Upper lobe of left lung (tissue), 6 donors: ENCODE measurements around the gene SHD. TPM values are rescaled to one million over a fixed set of nuclear protein-coding genes. Genes with fewer than 3 reads are reported as not detected.
"Not testable (repeated sequence)": the region's sequence is repeated elsewhere in the genome, so short reads cannot be mapped to it uniquely, and the experiment has no call there.

Source experiments
- ATAC-seq, 2 donors: fragments of 200-7000 bp; cut with Tn5 transposase; one replicate each; pipeline ENCODE4 v1.9.1; 2022; ENCODE audit warnings: mild to moderate bottlenecking in 2 of 2, moderate library complexity in 2 of 2; ENCODE audit not compliant: low FRiP score in 2 of 2
- DNase-seq, 2 donors: peaks; one replicate each; pipeline ENCODE4 v3.0.0-alpha.2; 2019 to 2020
- H3K27ac ChIP-seq, 4 donors: fragments of 200-600 bp; sonication (generic); one replicate each; pipeline ENCODE4 v1.5.1; 2016 to 2019
- H3K27me3 ChIP-seq, 4 donors: fragments of 200-600 bp; sonication (generic); one replicate each; pipeline ENCODE4 v1.5.1; 2017 to 2019
- H3K36me3 ChIP-seq, 4 donors: fragments of 200-600 bp; sonication (generic); one replicate each; pipeline ENCODE4 v1.5.1; 2016 to 2019
- H3K4me1 ChIP-seq, 4 donors: fragments of 200-600 bp; sonication (generic); one replicate each; pipeline ENCODE4 v1.5.1; 2018 to 2019
- H3K4me3 ChIP-seq, 4 donors: fragments of 200-600 bp; sonication (generic); one replicate each; pipeline ENCODE4 v1.5.1; 2017 to 2019; ENCODE audit warnings: mild to moderate bottlenecking in 2 of 4, moderate library complexity in 1 of 4
- H3K9me3 ChIP-seq, 4 donors: fragments of 200-600 bp; sonication (generic); one replicate each; pipeline ENCODE4 v1.5.1; 2018 to 2019
- EP300 ChIP-seq, 4 donors: sonication (generic); formaldehyde crosslinking; IDR thresholded peaks; one replicate each; pipeline ENCODE4 v1.5.1; 2017; ENCODE audit warnings: antibody characterized with exemption in 4 of 4, control low read depth in 2 of 4
- POLR2A ChIP-seq, 4 donors: fragments of 450-650 bp; IDR thresholded peaks; one replicate each; pipeline ENCODE4 v1.5.1; 2016 to 2017; ENCODE audit warnings: antibody characterized with exemption in 4 of 4, mild to moderate bottlenecking in 2 of 4
- POLR2AphosphoS5 ChIP-seq, 2 donors: sonication (generic); formaldehyde crosslinking; IDR thresholded peaks; one replicate each; pipeline ENCODE4 v1.5.1; 2017; ENCODE audit warnings: antibody characterized with exemption in 2 of 2
- WGBS, 2 donors: methylation state at CpG; one replicate each; pipeline ENCODE4 v1.1.5; 2017 to 2018; 5-methylcytosine and 5-hydroxymethylcytosine counted together
- total RNA-seq, 6 donors: library from RNA; depleted of rRNA in 4 of 6; stranded (reverse); fragments of >200 nt in 4 of 6; gene quantifications; one replicate each; pipeline versions ENCODE4 v1.1.0 to v1.2.1, GENCODE V29; 2016 to 2021
- TF ChIP-seq, protein P1 (sequence below), 6 experiments: fragments of 450-650 bp in 4 of 6; fragments of 200-600 bp in 2 of 6; sonication (generic) in 2 of 6; IDR thresholded peaks; one replicate each; pipeline ENCODE4 v1.5.1; 2016 to 2019; ENCODE audit warnings: antibody characterized with exemption in 6 of 6
- donor health status: DM: no; HTN: no; CAD: no; lungs with moderate emphysema.
- donor health status: DM: no; HTN: yes; CAD: no; lungs with severe emphysema.

Gene SHD
- total RNA-seq, 6 donors from 2014 or later = 0.98 TPM; not detected in 5

DNA sequence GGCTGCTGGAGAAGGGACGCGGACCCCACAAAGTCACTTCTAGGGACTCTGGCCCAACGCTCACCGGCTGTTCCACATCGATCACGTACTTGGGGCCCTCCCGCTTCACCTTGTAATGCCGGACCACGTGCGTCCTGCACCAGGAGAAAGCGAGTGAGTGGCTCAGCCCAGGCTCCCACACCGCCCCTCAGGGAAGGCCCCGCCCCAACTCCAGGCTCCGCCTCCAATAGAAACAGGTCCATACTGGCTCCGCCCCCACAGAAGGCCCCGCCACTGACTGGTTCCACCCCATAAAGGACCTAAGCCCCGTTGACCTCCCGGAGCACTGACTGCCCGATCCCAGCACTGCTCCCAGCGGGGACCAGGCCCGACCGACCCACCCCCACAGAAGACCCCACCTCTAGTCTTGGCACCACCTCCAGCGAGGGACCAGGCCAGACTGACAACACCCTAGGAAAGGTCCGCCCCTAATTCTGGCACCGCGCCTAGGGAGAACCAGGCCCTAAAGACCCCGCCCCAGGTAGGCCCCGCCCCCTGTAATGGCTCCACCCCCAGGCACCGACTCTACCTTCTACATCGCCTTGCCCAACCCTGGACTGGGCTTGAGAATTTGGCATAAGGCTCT is 48.3 kb downstream of the SHD start:
- TF ChIP-seq POLR2AphosphoS5 (IDR thresholded peaks at IDR 0.05) = no peak
- peaks cover 18 to 24% (median 21%) of the 10 kb centered on the region in 4 donors for H3K4me1 ChIP-seq
- 7 to 43% methylated on average over 11 to 16 of the region's 30 CpGs for WGBS, 2 donors
- H3K27me3 ChIP-seq = no peaks in the 10 kb centered on the region
- peak overlapping the region in 1 of 4 donors; percentile 61 for H3K27ac ChIP-seq
- H3K36me3 ChIP-seq = no peaks in the 10 kb centered on the region
- H3K4me3 ChIP-seq = peak overlapping the region; percentile 19 to 57 (median 40)
- H3K9me3 ChIP-seq = no peaks in the 10 kb centered on the region
- DNase-seq (peak; percentile 77 to 85), ATAC-seq (peak; percentile 48 to 76)

DNA sequence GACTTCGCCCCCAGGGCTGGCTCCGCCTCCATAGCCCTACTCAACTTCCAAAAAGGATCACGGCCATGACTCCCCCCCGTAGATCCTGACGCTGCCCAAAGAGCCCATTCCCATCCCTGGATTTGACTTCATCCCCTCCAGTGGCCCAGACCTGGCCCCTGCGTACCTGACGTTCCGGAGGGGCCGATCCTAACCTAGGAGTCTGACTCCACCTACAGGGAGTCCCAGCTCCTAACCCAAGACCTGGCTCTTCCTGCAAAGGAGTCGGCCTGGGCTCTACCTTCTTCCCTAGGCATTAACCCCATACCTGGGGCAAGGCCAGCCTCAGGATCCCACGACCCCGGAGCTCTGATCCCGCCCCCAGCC is 48.8 kb downstream of the SHD start:
- no peaks in the 10 kb centered on the region for H3K36me3 ChIP-seq
- H3K4me3 ChIP-seq = peak overlapping the region; percentile 19 to 57 (median 40)
- H3K4me1 ChIP-seq = peaks cover 18 to 24% (median 21%) of the 10 kb centered on the region in 4 donors
- H3K9me3 ChIP-seq = no peaks in the 10 kb centered on the region
- TF ChIP-seq POLR2AphosphoS5 (IDR thresholded peaks at IDR 0.05) (no peak), POLR2A (IDR thresholded peaks at IDR 0.05) (no peak), EP300 (IDR thresholded peaks at IDR 0.05) (no peak)
- TF ChIP-seq, protein P1, sequence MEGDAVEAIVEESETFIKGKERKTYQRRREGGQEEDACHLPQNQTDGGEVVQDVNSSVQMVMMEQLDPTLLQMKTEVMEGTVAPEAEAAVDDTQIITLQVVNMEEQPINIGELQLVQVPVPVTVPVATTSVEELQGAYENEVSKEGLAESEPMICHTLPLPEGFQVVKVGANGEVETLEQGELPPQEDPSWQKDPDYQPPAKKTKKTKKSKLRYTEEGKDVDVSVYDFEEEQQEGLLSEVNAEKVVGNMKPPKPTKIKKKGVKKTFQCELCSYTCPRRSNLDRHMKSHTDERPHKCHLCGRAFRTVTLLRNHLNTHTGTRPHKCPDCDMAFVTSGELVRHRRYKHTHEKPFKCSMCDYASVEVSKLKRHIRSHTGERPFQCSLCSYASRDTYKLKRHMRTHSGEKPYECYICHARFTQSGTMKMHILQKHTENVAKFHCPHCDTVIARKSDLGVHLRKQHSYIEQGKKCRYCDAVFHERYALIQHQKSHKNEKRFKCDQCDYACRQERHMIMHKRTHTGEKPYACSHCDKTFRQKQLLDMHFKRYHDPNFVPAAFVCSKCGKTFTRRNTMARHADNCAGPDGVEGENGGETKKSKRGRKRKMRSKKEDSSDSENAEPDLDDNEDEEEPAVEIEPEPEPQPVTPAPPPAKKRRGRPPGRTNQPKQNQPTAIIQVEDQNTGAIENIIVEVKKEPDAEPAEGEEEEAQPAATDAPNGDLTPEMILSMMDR (IDR thresholded peaks at IDR 0.05) = no peak
- WGBS, 2 donors = 8 to 14% methylated on average over 2 to 12 of the region's 13 CpGs
- H3K27ac ChIP-seq = peak overlapping the region in 1 of 4 donors; percentile 61
- DNase-seq (no peak), ATAC-seq (peak in 1 of 2 donors; percentile 28)
- no peaks in the 10 kb centered on the region for H3K27me3 ChIP-seq

DNA sequence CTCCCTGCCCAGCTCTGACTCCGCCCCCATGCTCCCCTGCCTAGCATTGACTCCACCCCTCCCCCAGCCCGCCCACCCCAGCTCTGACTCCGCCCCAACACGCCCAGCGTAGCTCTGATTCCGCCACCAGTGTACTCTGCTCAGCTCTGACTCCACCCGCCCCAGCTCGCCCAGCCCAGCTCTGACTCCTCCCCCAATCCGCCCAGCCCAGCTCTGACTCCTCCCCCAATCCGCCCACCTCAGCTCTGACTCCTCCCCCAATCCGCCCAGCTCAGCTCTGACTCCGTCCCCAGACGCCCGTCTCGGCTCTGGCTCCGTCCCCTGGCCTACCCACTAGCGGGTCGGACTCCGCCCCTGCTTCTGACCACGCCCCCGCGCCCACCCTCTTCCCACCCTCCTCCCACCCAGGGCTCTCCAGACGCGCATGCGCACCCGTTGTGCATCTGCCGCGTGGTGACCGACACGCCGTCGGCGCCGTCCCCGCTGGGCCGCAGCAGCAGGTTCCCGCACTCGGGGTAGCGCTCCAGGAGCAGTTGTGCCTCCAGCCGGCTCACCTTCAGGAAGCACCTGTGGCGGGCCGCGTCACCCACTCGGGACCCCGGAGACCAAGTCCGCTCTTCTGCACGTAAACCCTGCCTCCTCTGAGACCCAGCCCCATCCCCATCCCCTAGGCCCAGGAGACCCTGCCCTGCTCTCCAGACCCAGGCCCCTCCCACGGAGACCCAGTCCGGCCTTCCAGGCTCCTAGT is 49.4 kb downstream of the SHD start:
- TF ChIP-seq POLR2AphosphoS5 (IDR thresholded peaks at IDR 0.05) (peak in 1 of 2 donors; percentile 18), POLR2A (IDR thresholded peaks at IDR 0.05) (no peak), EP300 (IDR thresholded peaks at IDR 0.05) (no peak)
- TF ChIP-seq, protein P1 (IDR thresholded peaks at IDR 0.05) = no peak
- peak overlapping the region in 3 of 4 donors; percentile 34 to 57 (median 47) for H3K4me3 ChIP-seq
- DNase-seq (peak; percentile 89 to 97), ATAC-seq (peak; percentile 94 to 96)
- no peaks in the 10 kb centered on the region for H3K27me3 ChIP-seq
- H3K36me3 ChIP-seq = no peaks in the 10 kb centered on the region
- H3K4me1 ChIP-seq = peaks cover 18 to 24% (median 21%) of the 10 kb centered on the region in 4 donors
- no peaks in the 10 kb centered on the region for H3K9me3 ChIP-seq
- H3K27ac ChIP-seq = peak overlapping the region in 1 of 4 donors; percentile 61
- 9 to 12% methylated on average over 20 to 23 of the region's 49 CpGs for WGBS, 2 donors

DNA sequence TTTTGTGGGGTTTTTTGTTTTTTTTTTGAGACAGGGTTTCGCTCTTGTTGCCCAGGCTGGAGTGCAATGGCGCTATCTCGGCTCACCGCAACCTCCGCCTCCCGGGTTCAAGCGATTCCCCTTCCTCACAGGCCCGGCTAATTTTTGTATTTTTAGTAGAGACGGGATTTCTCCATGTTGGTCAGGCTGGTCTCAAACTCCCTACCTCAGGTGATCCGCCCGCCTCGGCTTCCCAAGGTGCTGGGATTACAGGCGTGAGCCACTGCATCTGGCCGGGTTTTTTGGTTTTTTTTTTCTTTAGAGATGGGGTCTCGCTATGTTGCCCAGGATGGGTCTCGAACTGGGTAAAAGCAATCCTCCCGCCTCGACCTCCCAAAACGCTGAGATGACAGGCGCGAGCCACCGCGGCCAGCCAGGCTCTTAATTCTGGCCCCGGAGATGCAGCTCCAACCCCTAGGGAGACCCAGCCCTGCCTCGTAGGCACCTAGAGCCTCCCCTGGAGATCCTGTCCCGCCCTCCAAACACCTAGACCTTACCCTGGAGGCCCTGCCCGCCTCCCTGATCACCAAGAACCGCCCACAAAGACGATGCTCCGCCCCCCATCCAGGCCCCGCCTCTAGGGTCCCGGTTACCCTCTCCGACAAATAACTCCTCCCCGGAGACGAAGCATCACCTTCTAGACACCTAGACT is 50.1 kb downstream of the SHD start:
- not testable (repeated sequence) for H3K27ac ChIP-seq, H3K9me3 ChIP-seq, H3K36me3 ChIP-seq, ATAC-seq, H3K27me3 ChIP-seq
- 60 to 74% methylated on average over 34 to 35 of the region's 35 CpGs for WGBS, 2 donors
- Histone ChIP-seq H3K4me1 (peaks cover 18 to 24% (median 21%) of the 10 kb centered on the region in 4 donors), H3K4me3 (peak overlapping the region in 3 of 4 donors; percentile 34 to 47 (median 47))
- peak in 1 of 2 donors; percentile 82 for DNase-seq

DNA sequence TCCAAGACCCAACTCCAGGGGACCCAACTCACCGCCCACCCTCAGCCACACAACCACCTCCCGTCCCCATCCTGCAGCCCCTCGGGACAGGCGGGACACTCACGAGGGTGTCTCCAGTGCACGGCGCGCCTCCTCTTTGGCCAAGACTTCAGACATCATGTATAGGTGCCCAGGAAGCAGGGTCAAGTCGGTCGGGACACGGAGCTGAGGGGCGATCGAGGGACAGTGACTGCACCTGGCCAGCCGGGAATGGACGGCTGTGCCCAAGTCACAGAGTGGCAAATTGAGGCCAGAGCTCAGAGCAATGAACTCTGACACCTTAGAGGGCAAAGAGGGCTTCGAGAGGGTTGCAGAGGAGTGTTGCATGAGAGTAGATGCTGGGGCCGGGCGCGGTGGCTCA is 50.8 kb downstream of the SHD start:
- TF ChIP-seq, protein P1 (IDR thresholded peaks at IDR 0.05) = no peak
- TF ChIP-seq POLR2A (IDR thresholded peaks at IDR 0.05) (no peak), POLR2AphosphoS5 (IDR thresholded peaks at IDR 0.05) (no peak), EP300 (IDR thresholded peaks at IDR 0.05) (no peak)
- Histone ChIP-seq H3K27me3 (no peaks in the 10 kb centered on the region), H3K4me1 (peaks cover 18 to 24% (median 21%) of the 10 kb centered on the region in 4 donors), H3K4me3 (no peak overlapping the region), H3K36me3 (no peaks in the 10 kb centered on the region), H3K9me3 (no peaks in the 10 kb centered on the region), H3K27ac (no peak overlapping the region)
- DNase-seq (no peak), ATAC-seq (no peak)
- WGBS, 2 donors = 96 to 98% methylated on average over 19 of the region's 19 CpGs
